WTC11 (cell line): ENCODE data around the gene ARHGEF17.

Source experiments
- ATF1 ChIP-seq: sonication (generic); formaldehyde crosslinking; IDR thresholded peaks from 2 replicates; pipeline ENCODE4 v1.8.1; 2023; ENCODE audit warnings: mild to moderate bottlenecking, moderate library complexity, missing genetic modification reagents
- ATF3 ChIP-seq: sonication (generic); formaldehyde crosslinking; conservative IDR thresholded peaks from 2 replicates; pipeline ENCODE4 v1.8.1; 2022; ENCODE audit warnings: mild to moderate bottlenecking, missing genetic modification reagents
- CTCF ChIP-seq: fragments of 200-600 bp; IDR thresholded peaks from 2 replicates; pipeline ENCODE4 v1.8.0; 2022; ENCODE audit warnings: antibody characterized with exemption
- GABPB1 ChIP-seq: sonication (generic); formaldehyde crosslinking; IDR thresholded peaks from 2 replicates; pipeline ENCODE4 v1.8.1; 2023; ENCODE audit warnings: mild to moderate bottlenecking, missing genetic modification reagents
- MYBL2 ChIP-seq: sonication (generic); formaldehyde crosslinking; IDR thresholded peaks from 2 replicates; pipeline ENCODE4 v1.8.1; 2023; ENCODE audit warnings: mild to moderate bottlenecking, moderate library complexity, missing genetic modification reagents
- NFYB ChIP-seq: sonication (generic); formaldehyde crosslinking; conservative IDR thresholded peaks from 2 replicates; pipeline ENCODE4 v1.8.0; 2022; ENCODE audit warnings: low read depth, missing genetic modification reagents
- TEAD1 ChIP-seq: sonication (generic); formaldehyde crosslinking; IDR thresholded peaks from 2 replicates; pipeline ENCODE4 v1.8.0; 2022; ENCODE audit warnings: mild to moderate bottlenecking, missing genetic modification reagents
- ZNF121 ChIP-seq: sonication (generic); formaldehyde crosslinking; IDR thresholded peaks from 2 replicates; pipeline ENCODE4 v1.8.0; 2023; ENCODE audit warnings: missing genetic modification reagents

- TF ChIP-seq ATF3 (CRISPR knock-in tag) = no peak
- TF ChIP-seq CTCF = no peak
- no peak for TF ChIP-seq NFYB (CRISPR knock-in tag)
- TF ChIP-seq ZNF121 = no peak
- TF ChIP-seq GABPB1 = no peak
- no peak for TF ChIP-seq TEAD1 (CRISPR knock-in tag)
- TF ChIP-seq MYBL2 = no peak
- no peak for TF ChIP-seq ATF1 (CRISPR knock-in tag)
Measured at GRCh38 chr11:73396251-73396930, 88.3 kb downstream of the ARHGEF17 start.
